SJSA1 (cell line): ENCODE results near the gene SUB1. TPM values are rescaled to one million over a fixed set of nuclear protein-coding genes. Genes with fewer than 3 reads are reported as not detected.
"Not testable (repeated sequence)": the region's sequence is repeated elsewhere in the genome, so short reads cannot be mapped to it uniquely, and the experiment has no call there.

ENCODE experiments used
- DNase-seq, 2 experiments: peaks; one replicate each; pipeline ENCODE4 v3.0.0-alpha.2; 2015 to 2020; ENCODE audit warnings: low spot score in 2 of 2, low read depth in 1 of 2
- H3K27ac ChIP-seq: fragments of 250-450 bp; sonication (Bioruptor Pico); 2 replicates; pipeline ENCODE4 v1.5.1; 2020; ENCODE audit warnings: mild to moderate bottlenecking, moderate library complexity
- H3K27me3 ChIP-seq: fragments of 250-450 bp; sonication (Bioruptor Pico); replicated peaks from 2 replicates; pipeline ENCODE4 v1.5.1; 2020; ENCODE audit warnings: mild to moderate bottlenecking, moderate library complexity
- H3K36me3 ChIP-seq: fragments of 250-450 bp; sonication (Bioruptor Pico); 2 replicates; pipeline ENCODE4 v1.5.1; 2020; ENCODE audit warnings: mild to moderate bottlenecking
- H3K4me1 ChIP-seq: fragments of 250-450 bp; sonication (Bioruptor Pico); replicated peaks from 2 replicates; pipeline ENCODE4 v1.6.1; 2021; ENCODE audit warnings: mild to moderate bottlenecking
- H3K4me3 ChIP-seq: fragments of 250-450 bp; sonication (Bioruptor Pico); 2 replicates; pipeline ENCODE4 v1.5.1; 2020; ENCODE audit warnings: mild to moderate bottlenecking
- H3K9me3 ChIP-seq: fragments of 250-450 bp; sonication (Bioruptor Pico); replicated peaks from 2 replicates; pipeline ENCODE4 v1.5.1; 2020; ENCODE audit warnings: mild to moderate bottlenecking
- total RNA-seq: library from RNA; depleted of rRNA; stranded (reverse); fragments of >200 nt; shearing (Covaris generic); gene quantifications from 2 replicates; pipeline ENCODE4 v1.2.3, GENCODE V29; 2014

The SUB1 gene
- total RNA-seq, 1 experiment from 2014 or later, result 362 TPM

DNA sequence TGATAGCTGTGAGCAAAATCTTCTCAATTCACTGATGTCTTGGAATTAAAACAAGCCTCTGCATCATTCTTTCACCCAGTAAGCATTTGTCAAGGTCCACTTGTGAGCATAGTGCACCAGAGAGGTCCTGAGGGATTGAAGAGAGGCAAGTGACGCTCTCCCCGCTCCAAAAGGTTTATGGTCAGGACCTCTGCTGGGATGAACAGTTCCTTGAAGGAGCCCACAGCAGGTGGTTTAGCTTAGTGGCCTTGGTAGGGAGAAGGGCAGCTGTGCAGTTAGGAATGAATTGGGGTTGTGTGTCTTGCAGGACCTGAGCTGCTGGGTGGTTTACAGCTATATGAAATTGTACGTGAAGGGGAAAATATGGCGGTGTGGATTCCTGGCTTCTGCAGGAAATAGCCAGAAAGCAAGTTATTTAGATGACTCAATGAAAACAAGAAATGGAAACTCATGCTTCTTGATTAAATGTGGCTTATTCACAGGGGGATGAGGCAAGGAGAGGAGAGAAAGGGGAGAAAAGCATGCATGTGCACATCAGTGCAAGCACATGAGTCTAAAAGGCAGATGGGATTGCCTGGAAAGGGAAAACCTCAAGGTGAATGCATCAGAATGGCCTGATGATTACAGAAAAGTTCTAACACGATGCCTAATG lies 42.0 kb downstream of the SUB1 start:
- Histone ChIP-seq H3K36me3 (no peaks in the 10 kb centered on the region), H3K4me3 (no peak overlapping the region), H3K27me3 (no peaks in the 10 kb centered on the region), H3K4me1 (peaks cover 44% of the 10 kb centered on the region), H3K9me3 (no peaks in the 10 kb centered on the region), H3K27ac (no peak overlapping the region; the same call in 1 of the 2 replicates)
- DNase-seq, result no peak

DNA sequence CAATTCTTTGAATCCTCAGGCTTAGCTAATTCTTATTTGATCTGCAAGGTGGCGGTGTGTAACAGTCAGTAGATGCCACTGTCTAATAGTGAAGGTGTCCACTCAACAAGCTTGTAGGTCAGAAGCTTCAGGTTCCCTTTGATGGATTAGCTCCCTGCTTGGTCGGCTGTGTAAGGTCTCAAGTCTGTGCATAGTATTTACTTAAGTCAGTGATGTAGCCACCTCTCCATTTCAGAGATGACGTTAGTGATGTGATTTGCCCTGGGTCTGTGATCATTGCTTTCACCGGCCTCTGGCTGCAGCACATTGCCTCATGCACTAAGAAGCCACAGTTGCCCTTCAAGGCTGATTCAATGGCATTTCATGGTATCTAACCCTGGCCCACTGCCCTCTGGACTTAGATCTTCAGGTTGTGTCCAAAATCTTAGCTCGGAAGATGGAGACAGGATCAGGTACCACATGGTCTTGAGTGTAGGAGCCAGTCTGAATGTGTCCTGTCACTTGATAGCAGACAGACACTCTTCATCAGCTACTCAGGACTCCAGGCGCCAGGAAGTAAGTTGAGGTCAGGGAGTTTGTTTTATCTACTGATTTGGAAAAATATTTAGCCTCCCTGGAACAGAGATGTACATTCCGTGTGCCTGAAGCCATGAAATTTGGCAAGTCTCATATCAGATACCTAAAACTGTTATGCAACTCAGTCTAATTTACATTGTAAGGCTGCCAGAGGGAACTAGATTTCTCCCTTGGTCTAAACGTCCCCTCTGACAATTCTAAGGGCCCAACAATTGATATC lies 42.9 kb downstream of the SUB1 start:
- Histone ChIP-seq H3K36me3 (no peaks in the 10 kb centered on the region), H3K27me3 (no peaks in the 10 kb centered on the region), H3K4me3 (no peak overlapping the region), H3K27ac (peak overlapping the region; percentile 32), H3K9me3 (no peaks in the 10 kb centered on the region), H3K4me1 (peaks cover 44% of the 10 kb centered on the region)
- DNase-seq, result peak; percentile 37 to 48

- no peaks in the 10 kb centered on the region for H3K9me3 ChIP-seq
- H3K4me1 ChIP-seq, result peaks cover 26% of the 10 kb centered on the region
- no peak overlapping the region for H3K27ac ChIP-seq
- H3K4me3 ChIP-seq, result no peak overlapping the region
- H3K27me3 ChIP-seq, result no peaks in the 10 kb centered on the region
- no peaks in the 10 kb centered on the region for H3K36me3 ChIP-seq
- no peak for DNase-seq
These were observed 45.6 kb downstream of the SUB1 start for GRCh38 chr5:32630867-32631491.

DNA sequence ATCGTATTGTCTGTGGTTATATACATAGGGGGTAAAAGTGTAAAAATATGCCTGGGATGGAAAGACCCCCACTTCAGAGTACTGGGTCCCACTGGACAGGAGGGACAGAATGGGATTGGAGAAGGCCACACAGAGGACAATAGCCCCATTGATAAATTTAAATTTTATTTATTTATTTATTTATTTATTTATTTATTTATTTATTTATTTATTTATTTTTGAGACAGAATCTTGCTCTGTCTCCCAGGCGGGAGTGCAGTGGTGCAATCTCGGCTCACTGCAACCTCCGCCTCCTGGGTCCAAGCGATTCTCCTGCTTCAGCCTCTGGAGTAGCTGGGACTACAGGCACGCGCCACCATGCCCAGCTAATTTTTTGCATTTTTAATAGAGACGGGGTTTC lies 47.7 kb downstream of the SUB1 start:
- peaks cover 12% of the 10 kb centered on the region for H3K4me1 ChIP-seq
- not testable (repeated sequence) for H3K36me3 ChIP-seq, H3K4me3 ChIP-seq, H3K27me3 ChIP-seq, H3K9me3 ChIP-seq, DNase-seq, H3K27ac ChIP-seq

DNA sequence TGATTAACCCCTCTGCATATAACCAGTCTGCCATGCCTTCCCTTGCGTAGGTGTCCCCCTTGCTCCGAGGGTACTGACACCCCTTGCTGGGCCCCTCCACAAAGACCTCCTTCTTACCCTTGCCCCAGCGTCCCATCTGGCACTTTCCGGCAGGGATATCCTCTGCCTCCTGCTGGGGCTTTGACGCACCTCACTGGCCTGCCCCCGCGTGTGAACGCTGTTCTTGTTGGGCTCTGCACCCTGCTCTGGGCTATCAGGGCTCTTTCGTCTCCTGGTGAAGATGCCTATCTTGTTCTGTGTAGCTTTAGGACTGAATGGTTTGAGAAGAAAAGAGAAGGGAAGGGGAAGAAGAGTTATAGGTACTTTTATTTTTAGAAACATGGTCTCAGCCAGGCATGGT lies 53.0 kb downstream of the SUB1 start:
- H3K4me1 ChIP-seq, result peaks cover 28% of the 10 kb centered on the region
- H3K4me3 ChIP-seq, result no peak overlapping the region
- no peaks in the 10 kb centered on the region for H3K9me3 ChIP-seq
- H3K27me3 ChIP-seq, result no peaks in the 10 kb centered on the region
- DNase-seq, result no peak
- H3K27ac ChIP-seq, result no peak overlapping the region
- H3K36me3 ChIP-seq, result no peaks in the 10 kb centered on the region

GRCh38 chr5:32639943-32640342 lies 54.6 kb downstream of the SUB1 start:
- H3K27ac ChIP-seq, result no peak overlapping the region
- H3K4me1 ChIP-seq, result peaks cover 28% of the 10 kb centered on the region
- no peak for DNase-seq
- no peaks in the 10 kb centered on the region for H3K9me3 ChIP-seq
- H3K4me3 ChIP-seq, result no peak overlapping the region
- H3K36me3 ChIP-seq, result no peaks in the 10 kb centered on the region
- no peaks in the 10 kb centered on the region for H3K27me3 ChIP-seq

GRCh38 chr5:32642276-32643002 lies 57.1 kb downstream of the SUB1 start:
- DNase-seq, result peak in 1 of 2 experiments; percentile 53
- H3K9me3 ChIP-seq, result no peaks in the 10 kb centered on the region

DNA sequence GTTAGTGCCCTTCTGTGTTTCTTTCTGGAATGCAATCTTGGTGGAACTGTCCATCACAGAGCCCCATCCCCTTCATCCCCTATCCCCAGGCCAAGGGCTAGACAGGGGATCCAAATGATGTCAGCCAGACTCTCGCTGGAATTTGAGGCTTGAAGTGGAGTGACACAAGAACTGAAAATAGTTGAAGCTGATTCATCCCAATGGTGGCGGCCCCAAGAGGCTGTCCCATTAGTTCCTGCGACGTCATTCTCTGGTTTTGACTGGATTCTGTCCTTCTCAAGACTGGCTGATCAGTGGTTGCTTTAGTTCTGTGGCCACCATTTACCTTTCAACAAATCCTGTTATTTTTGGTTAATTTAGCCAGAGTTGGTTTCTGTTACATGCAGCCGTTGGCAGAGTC lies 59.9 kb downstream of the SUB1 start:
- no peak overlapping the region for H3K27ac ChIP-seq
- DNase-seq, result no peak

More at GRCh38 chr5:32642276-32643002, 57.1 kb downstream of the SUB1 start:
- peak overlapping the region; percentile 73 for H3K27ac ChIP-seq
- peaks cover 28% of the 10 kb centered on the region for H3K4me1 ChIP-seq
- H3K27me3 ChIP-seq, result no peaks in the 10 kb centered on the region
- H3K4me3 ChIP-seq, result no peak overlapping the region
- H3K36me3 ChIP-seq, result no peaks in the 10 kb centered on the region

DNA sequence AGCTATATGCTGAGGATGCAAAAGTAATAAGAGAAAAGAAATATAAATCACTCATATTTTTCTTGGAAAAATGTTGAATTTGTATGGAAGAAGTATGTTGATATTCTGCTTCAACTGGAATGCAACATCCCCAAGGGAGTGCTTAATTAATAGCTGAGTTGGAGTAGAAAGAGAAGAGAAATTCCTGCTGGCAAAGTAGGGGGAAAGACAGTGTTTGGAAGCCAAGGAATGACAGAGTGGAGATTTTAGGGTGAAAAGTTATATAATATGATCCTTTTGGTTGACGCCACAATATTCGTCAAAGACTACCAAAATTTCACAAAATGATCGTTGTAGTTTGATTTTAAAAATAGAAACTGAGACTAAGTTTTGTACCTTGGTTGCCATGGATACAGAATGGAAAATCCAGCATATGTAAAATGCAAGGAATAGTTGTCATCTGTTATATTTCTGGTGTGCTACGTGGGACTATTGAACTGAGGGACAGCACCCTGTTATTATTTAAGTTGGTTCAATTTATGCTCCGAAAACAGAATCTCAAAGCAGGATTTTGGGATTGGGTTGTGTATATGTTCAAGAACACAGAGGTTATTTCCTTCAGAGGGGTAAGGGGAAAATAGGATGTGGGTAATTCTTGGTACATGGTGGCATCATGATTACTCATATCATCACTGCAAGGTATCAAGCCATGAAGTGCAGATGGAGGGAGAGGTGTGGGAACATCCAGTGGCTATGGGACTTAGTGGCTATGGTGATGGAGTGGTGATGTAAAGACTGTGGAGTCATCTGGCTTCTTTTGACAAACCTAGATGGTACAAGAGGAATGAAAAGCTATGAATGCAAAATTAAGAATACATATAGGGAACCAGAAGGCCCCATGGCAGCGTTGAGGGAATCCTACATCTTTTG lies 61.0 kb downstream of the SUB1 start:
- no peak for DNase-seq
- H3K27ac ChIP-seq, result no peak overlapping the region
- no peaks in the 10 kb centered on the region for H3K27me3 ChIP-seq
- no peaks in the 10 kb centered on the region for H3K9me3 ChIP-seq
- H3K4me3 ChIP-seq, result no peak overlapping the region
- no peaks in the 10 kb centered on the region for H3K36me3 ChIP-seq
- peaks cover 18% of the 10 kb centered on the region for H3K4me1 ChIP-seq

More for the DNA sequence above, 59.9 kb downstream of the SUB1 start:
- Histone ChIP-seq H3K4me3 (no peak overlapping the region), H3K9me3 (no peaks in the 10 kb centered on the region), H3K36me3 (no peaks in the 10 kb centered on the region), H3K4me1 (peaks cover 25% of the 10 kb centered on the region), H3K27me3 (no peaks in the 10 kb centered on the region)

DNA sequence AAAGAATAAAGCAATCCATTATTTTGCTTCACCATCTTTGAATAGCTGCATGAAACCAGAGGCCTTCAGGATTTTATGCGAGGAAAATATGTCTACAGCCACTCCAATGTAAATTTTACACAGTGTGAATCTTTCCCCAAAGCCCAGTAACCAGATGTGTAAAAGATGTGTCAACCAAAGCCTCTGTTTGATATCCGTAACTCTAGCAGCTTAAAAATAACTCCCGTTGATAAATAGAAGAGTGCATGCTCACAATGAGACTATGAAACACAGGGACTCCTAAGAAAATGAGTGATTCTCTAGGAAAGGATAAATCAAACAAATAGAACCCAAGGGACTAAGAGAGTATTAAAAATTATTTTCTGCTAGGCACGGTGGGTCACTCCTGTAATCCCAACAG lies 65.7 kb downstream of the SUB1 start:
- H3K27me3 ChIP-seq, result no peaks in the 10 kb centered on the region
- DNase-seq, result no peak
- H3K4me3 ChIP-seq, result no peak overlapping the region

GRCh38 chr5:32651638-32652037 lies 66.3 kb downstream of the SUB1 start:
- Histone ChIP-seq H3K36me3 (no peaks in the 10 kb centered on the region), H3K4me3 (no peak overlapping the region), H3K4me1 (no peaks in the 10 kb centered on the region), H3K27me3 (no peaks in the 10 kb centered on the region), H3K9me3 (no peaks in the 10 kb centered on the region), H3K27ac (no peak overlapping the region)
- DNase-seq, result no peak

More for the DNA sequence above, 65.7 kb downstream of the SUB1 start:
- H3K9me3 ChIP-seq, result no peaks in the 10 kb centered on the region
- no peaks in the 10 kb centered on the region for H3K36me3 ChIP-seq
- H3K27ac ChIP-seq, result no peak overlapping the region
- H3K4me1 ChIP-seq, result no peaks in the 10 kb centered on the region
